ENCODE data around the gene TUBB4A.
"Not testable (repeated sequence)": the region's sequence is repeated elsewhere in the genome, so short reads cannot be mapped to it uniquely, and the experiment has no call there.

Gene TUBB4A

GRCh38 chr19:6501740-6502648 lies at the start of gene TUBB4A:
Gene TUBB4A (minus strand): TSS chr19:6502309. CDS start chr19:6502212, 97 bp downstream.
- peak; percentile 14 for DNase-seq

GRCh38 chr19:6551091-6551490 lies 49.0 kb upstream of the TUBB4A start:
- no peak for DNase-seq

- DNase-seq = not testable (repeated sequence)
Observed at GRCh38 chr19:6550679-6551078, 48.6 kb upstream of the TUBB4A start.

GRCh38 chr19:6543866-6544347 lies 41.8 kb upstream of the TUBB4A start:
- no peak for DNase-seq

- DNase-seq = no peak
Observed at GRCh38 chr19:6540918-6541689, 39.0 kb upstream of the TUBB4A start.

GRCh38 chr19:6539514-6539913 lies 37.4 kb upstream of the TUBB4A start:
- DNase-seq = no peak

GRCh38 chr19:6535558-6536137 lies 33.5 kb upstream of the TUBB4A start:
- DNase-seq = no peak

GRCh38 chr19:6534451-6535093 lies 32.5 kb upstream of the TUBB4A start:
- DNase-seq = no peak

- DNase-seq = no peak
Observed at GRCh38 chr19:6533746-6534418, 31.8 kb upstream of the TUBB4A start.

GRCh38 chr19:6533000-6533328 lies 30.9 kb upstream of the TUBB4A start:
- no peak for DNase-seq

GRCh38 chr19:6532244-6532999 lies 30.3 kb upstream of the TUBB4A start:
- DNase-seq = no peak

- no peak for DNase-seq
Observed at GRCh38 chr19:6531956-6532243, 29.8 kb upstream of the TUBB4A start.

GRCh38 chr19:6531163-6531955 lies 29.2 kb upstream of the TUBB4A start:
- no peak for DNase-seq

- peak; percentile 69 for DNase-seq
Observed at GRCh38 chr19:6530386-6531162, 28.5 kb upstream of the TUBB4A start, which contains the start of gene TNFSF9. Gene TNFSF9 (plus strand): TSS chr19:6531026. CDS start chr19:6531037, 11 bp downstream.

- DNase-seq = no peak
Observed at GRCh38 chr19:6529937-6530385, 27.9 kb upstream of the TUBB4A start.

- no peak for DNase-seq
Observed at GRCh38 chr19:6529351-6529750, 27.2 kb upstream of the TUBB4A start.

GRCh38 chr19:6528544-6529121 lies 26.5 kb upstream of the TUBB4A start:
- no peak for DNase-seq

- no peak for DNase-seq
Observed at GRCh38 chr19:6527893-6528543, 25.9 kb upstream of the TUBB4A start.

GRCh38 chr19:6524311-6524710 lies 22.2 kb upstream of the TUBB4A start:
- DNase-seq = no peak

All from NCI-H2171 treated with DMSO at 0.1 percent for 48 hours (cell line).